MCF 10A (cell line): ENCODE data around the gene SMAD6. TPM values are rescaled to one million over a fixed set of nuclear protein-coding genes. Genes with fewer than 3 reads are reported as not detected.

Source experiments
- BruUV-seq: library from RNA; stranded (reverse); fragments of 400-500 nt; replicated peaks from 2 replicates; lab custom pipeline; 2021; lab: Mats Ljungman, UMichigan
- CTCF ChIA-PET: fragments of 300-600 bp; sonication (Branson Sonifier 250); formaldehyde crosslinking; extraction: SDS; loops from one replicate; lab custom pipeline; 2021; ENCODE audit warnings: antibody characterized with exemption, inconsistent platforms; lab: Yijun Ruan, JAX
- POLR2A ChIA-PET: fragments of 300-600, 350-650 bp; sonication (Branson Sonifier 250); formaldehyde crosslinking; extraction: SDS; loops from one replicate; lab custom pipeline; 2020; ENCODE audit warnings: antibody characterized with exemption, inconsistent platforms; lab: Yijun Ruan, JAX
- DNase-seq: peaks from one replicate; pipeline ENCODE4 v3.0.0-alpha.2; 2018; ENCODE audit not compliant: unreplicated experiment
- H3K27ac Mint-ChIP-seq: one replicate; pipeline ENCODE4 v1.8.0; 2022; ENCODE audit warnings: mild to moderate bottlenecking, low read depth, mixed read lengths; ENCODE audit not compliant: unreplicated experiment
- H3K27me3 Mint-ChIP-seq: one replicate; pipeline ENCODE4 v1.8.0; 2022; ENCODE audit warnings: mixed read lengths; ENCODE audit not compliant: insufficient read depth, unreplicated experiment
- H3K36me3 Mint-ChIP-seq: one replicate; pipeline ENCODE4 v1.8.0; 2022; ENCODE audit warnings: mild to moderate bottlenecking, moderate library complexity, mixed read lengths; ENCODE audit not compliant: insufficient read depth, unreplicated experiment
- H3K4me1 Mint-ChIP-seq: one replicate; pipeline ENCODE4 v1.8.0; 2022; ENCODE audit warnings: mixed read lengths; ENCODE audit not compliant: insufficient read depth, unreplicated experiment
- H3K4me3 Mint-ChIP-seq: one replicate; pipeline ENCODE4 v1.8.0; 2022; ENCODE audit warnings: mild to moderate bottlenecking, moderate library complexity, mixed read lengths; ENCODE audit not compliant: unreplicated experiment
- H3K9me3 Mint-ChIP-seq: one replicate; pipeline ENCODE4 v1.8.0; 2022; ENCODE audit warnings: mixed read lengths; ENCODE audit not compliant: unreplicated experiment
- intact Hi-C: fragments of 100-400 bp; cut with micrococcal nuclease; formaldehyde crosslinking; loops from 2 replicates; pipeline ENCODE4 v1.14.1; 2022
- total RNA-seq: library from RNA; stranded (reverse); gene quantifications from 2 replicates; pipeline ENCODE4 v1.2.3, GENCODE V29; 2022
- TF ChIP-seq, protein P1 (sequence below): fragments of 200-600 bp; IDR thresholded peaks from one replicate; pipeline ENCODE4 v1.8.0; 2022; ENCODE audit warnings: antibody characterized with exemption, mild to moderate bottlenecking; ENCODE audit not compliant: unreplicated experiment

The SMAD6 gene
- total RNA-seq, 1 experiment from 2014 or later = not detected

DNA sequence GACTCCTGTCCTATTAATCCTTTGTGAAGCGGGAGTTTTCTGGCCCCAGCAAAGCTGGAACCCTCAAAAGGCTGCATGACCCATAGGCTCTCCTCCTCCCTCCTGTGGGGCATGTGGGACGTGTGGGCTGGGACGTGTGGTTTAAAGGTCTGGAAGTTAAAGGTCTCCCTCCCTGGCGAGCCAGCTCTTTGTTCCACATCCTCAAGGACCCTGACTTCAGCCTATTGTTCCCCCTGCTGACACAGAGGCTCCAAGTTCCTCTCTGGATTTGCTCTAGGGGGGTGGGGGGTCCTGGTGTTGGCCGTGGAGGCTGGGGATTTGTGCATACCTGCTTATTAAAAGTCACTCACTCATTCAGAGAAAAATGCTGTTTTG, 44.2 kb downstream of the SMAD6 start:
- no TSS peak for BruUV-seq
- Mint-ChIP-seq H3K36me3 (no peaks in the 10 kb centered on the region), H3K4me3 (no peak overlapping the region), H3K27me3 (no peaks in the 10 kb centered on the region), H3K9me3 (no peaks in the 10 kb centered on the region), H3K4me1 (peaks cover 10% of the 10 kb centered on the region), H3K27ac (no peak overlapping the region)
- ChIA-PET POLR2A (no interaction called here), CTCF (no interaction called here)
- intact Hi-C loops = no loop called here
- TF ChIP-seq, protein P1, sequence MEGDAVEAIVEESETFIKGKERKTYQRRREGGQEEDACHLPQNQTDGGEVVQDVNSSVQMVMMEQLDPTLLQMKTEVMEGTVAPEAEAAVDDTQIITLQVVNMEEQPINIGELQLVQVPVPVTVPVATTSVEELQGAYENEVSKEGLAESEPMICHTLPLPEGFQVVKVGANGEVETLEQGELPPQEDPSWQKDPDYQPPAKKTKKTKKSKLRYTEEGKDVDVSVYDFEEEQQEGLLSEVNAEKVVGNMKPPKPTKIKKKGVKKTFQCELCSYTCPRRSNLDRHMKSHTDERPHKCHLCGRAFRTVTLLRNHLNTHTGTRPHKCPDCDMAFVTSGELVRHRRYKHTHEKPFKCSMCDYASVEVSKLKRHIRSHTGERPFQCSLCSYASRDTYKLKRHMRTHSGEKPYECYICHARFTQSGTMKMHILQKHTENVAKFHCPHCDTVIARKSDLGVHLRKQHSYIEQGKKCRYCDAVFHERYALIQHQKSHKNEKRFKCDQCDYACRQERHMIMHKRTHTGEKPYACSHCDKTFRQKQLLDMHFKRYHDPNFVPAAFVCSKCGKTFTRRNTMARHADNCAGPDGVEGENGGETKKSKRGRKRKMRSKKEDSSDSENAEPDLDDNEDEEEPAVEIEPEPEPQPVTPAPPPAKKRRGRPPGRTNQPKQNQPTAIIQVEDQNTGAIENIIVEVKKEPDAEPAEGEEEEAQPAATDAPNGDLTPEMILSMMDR = no peak
- no peak for DNase-seq

DNA sequence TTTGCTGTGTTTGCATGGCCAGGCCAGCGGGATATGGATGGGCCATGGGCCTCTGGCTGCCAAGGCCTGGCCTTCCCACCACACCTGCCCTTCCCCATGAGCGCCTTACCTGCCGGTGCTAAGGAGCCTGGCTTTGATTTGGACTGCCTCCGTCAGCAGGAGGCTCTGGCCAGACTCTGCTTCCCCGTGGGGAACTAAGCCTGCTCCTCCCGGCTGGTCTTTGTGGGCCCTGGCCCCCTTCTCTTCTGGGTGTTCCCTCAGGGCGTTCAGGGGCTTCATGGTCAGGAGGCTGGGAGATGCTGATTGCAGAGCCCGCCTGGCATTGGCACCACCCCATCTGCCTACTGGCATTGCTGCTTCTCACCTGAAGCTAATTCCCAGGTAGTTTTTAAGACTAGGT, 45.2 kb downstream of the SMAD6 start:
- ChIA-PET CTCF (no interaction called here), POLR2A (no interaction called here)
- H3K9me3 Mint-ChIP-seq = no peaks in the 10 kb centered on the region
- TF ChIP-seq, protein P1 = no peak
- H3K4me1 Mint-ChIP-seq = peaks cover 10% of the 10 kb centered on the region
- no TSS peak for BruUV-seq
- no peaks in the 10 kb centered on the region for H3K27me3 Mint-ChIP-seq
- no peaks in the 10 kb centered on the region for H3K36me3 Mint-ChIP-seq
- intact Hi-C loops = no loop called here
- no peak overlapping the region for H3K27ac Mint-ChIP-seq
- no peak overlapping the region for H3K4me3 Mint-ChIP-seq
- DNase-seq = no peak

DNA sequence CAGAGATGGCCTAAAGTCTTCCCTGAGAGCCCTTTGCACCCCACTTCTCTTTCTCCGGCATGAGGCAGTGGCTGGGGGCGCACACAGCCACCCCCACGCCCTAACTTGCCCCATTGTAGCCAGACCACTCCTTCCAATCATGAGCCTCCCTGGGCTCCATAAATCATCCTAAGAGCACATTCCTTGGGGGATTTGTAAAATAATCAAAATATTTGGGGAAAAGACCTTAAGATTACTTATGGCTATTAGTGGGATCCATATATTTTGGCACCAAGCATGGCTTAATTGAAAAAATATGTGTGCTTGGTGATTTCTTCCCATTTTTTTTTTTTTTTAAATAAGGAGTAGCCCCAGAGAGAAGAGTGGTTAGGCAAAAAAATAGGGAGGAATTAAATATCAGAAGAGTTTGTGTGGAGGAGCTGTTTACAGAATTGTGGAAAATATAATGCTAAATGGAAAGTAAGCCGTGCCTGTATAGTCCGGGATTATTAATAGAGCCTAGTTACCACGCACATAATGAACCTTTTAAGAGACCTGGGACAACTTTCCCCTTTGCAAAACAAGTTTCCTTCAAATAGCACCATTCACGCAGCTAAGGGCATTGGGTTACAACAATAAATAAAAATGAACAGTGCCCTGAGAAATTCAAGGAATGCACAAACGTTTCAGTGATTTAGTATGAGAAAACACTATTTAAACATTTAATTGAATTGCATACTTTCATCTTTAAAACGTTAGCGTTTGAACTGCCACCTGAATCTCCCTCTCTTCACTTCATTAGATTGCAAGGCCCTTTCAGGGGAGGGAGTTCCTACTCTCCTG, 46.1 kb downstream of the SMAD6 start:
- TF ChIP-seq, protein P1 = no peak
- no peaks in the 10 kb centered on the region for H3K27me3 Mint-ChIP-seq
- no peaks in the 10 kb centered on the region for H3K36me3 Mint-ChIP-seq
- intact Hi-C loops = no loop called here
- H3K4me1 Mint-ChIP-seq = peaks cover 10% of the 10 kb centered on the region
- H3K4me3 Mint-ChIP-seq = no peak overlapping the region
- no peak for DNase-seq
- ChIA-PET POLR2A (no interaction called here), CTCF (interaction anchor here (0.6 kb wide), 3 partner anchors 13 to 29 kb away, joined by 3 to 6 read pairs (median 3); no protein-coding TSS in a partner anchor)
- no TSS peak for BruUV-seq
- no peaks in the 10 kb centered on the region for H3K9me3 Mint-ChIP-seq
- no peak overlapping the region for H3K27ac Mint-ChIP-seq

DNA sequence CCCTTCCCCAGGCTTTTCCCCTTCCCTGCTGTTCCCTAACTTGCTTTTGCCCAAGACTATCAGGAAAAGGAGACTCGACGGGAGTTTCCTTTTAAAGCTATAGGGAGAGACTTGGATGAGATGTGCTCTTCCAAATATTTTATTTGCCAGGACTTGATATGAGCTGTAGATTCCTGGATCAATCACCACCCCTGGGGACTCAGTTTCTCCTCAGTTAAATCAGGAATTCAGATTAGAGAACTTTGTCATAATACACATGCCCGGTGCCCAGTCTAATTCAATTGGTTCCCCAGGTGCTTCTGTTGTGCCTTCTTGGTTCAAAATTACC, 46.6 kb downstream of the SMAD6 start:
- CTCF ChIA-PET = interaction anchor here (0.6 kb wide), 2 partner anchors 14 to 29 kb away, joined by 3 to 6 read pairs; no protein-coding TSS in a partner anchor

More for the DNA sequence above, 46.6 kb downstream of the SMAD6 start:
- Mint-ChIP-seq H3K36me3 (no peaks in the 10 kb centered on the region), H3K9me3 (no peaks in the 10 kb centered on the region), H3K27ac (no peak overlapping the region), H3K4me3 (no peak overlapping the region), H3K4me1 (peaks cover 10% of the 10 kb centered on the region), H3K27me3 (no peaks in the 10 kb centered on the region)
- POLR2A ChIA-PET = no interaction called here
- BruUV-seq = no TSS peak
- intact Hi-C loops = no loop called here
- TF ChIP-seq, protein P1 = no peak
- no peak for DNase-seq
